ENCODE data around the gene LRATD1.

LRATD1 gene

DNA sequence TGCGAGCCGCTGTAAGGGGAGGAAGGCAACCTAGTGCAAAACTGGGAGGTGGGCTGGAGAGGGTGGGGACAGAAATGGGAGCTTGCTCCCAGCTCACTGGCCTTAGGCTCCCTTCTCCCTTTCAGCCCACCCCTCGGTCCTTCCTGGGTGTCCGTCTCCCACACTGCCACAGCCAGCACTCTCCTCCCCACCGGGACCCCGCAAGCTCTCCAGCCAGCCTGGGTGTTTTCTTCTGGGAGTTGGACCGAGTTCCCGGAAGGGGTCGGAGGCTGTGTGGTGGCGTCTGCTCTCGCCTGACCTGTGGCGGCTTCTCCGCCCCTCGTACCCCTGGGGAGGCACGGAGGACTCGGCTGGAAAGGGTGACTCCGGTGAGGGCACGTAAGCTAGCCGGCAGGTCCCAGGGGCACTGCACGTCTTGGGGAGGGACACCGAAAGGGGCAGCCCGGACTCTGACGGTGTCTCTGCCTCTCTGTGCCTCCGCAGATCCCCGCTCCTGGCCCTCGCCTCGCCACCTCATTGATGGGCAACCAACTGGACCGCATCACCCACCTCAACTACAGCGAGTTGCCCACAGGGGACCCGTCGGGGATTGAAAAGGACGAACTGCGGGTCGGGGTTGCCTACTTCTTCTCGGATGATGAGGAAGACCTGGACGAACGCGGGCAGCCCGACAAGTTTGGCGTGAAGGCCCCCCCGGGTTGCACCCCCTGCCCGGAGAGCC lies 1.1 kb downstream of the LRATD1 start:
- no peak for DNase-seq (ENCODE audit: low read depth)

DNA sequence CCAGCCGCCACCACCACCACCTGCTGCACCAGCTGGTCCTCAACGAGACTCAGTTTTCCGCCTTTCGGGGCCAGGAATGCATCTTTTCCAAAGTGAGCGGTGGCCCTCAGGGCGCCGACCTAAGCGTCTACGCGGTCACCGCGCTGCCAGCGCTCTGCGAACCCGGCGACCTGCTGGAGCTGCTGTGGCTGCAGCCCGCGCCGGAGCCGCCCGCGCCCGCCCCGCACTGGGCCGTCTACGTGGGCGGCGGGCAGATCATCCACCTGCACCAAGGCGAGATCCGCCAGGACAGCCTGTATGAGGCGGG lies 1.6 kb downstream of the LRATD1 start:
- DNase-seq (ENCODE audit: low read depth) = no peak

- no peak for DNase-seq (ENCODE audit: low read depth)
Observed at GRCh38 chr2:14634489-14635390, 2.2 kb downstream of the LRATD1 start.

GRCh38 chr2:14635391-14635871 lies 2.9 kb downstream of the LRATD1 start:
- no peak for DNase-seq (ENCODE audit: low read depth)

- no peak for DNase-seq (ENCODE audit: low read depth)
Observed at GRCh38 chr2:14638488-14638887, 6.0 kb downstream of the LRATD1 start.

- DNase-seq (ENCODE audit: low read depth) = no peak
Observed at GRCh38 chr2:14641116-14641515, 8.6 kb downstream of the LRATD1 start.

DNA sequence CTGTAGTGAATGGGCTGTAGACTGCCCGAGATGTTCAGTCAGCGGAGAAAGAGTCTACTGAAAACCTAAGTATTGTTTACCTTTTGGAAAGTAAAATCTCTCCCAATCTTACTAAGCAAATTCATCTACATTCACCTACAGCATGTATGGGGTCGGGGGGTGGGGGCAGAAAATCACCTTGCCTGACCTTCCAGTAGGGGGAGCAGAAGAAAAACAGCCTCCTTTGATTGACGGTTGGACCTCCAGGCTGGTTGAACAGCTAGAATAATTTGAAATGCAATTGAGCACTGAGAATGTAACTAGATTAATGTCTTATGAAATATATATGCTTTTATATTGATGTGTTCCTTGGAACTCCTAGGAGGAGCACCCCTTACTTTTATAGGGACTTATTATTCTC lies 10.0 kb downstream of the LRATD1 start:
- DNase-seq (ENCODE audit: low read depth) = no peak

DNA sequence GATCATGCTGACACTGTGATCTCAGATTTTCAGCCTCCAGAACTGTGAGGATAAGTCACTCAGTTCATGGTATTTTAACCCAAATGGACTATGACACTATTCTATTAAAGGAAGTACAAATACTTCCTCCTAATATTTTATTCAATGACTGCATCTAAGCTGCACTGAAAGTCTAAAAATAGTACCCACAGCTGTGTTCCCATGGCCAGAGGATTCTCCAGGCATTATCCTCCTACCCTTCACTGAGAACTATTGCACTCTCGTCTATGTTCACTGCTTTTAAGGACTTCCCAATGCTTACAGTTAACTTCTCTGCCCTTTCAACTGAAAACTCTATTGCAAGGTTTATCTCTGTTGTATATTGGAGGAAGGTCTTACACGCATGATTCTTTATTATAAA lies 15.2 kb downstream of the LRATD1 start:
- DNase-seq (ENCODE audit: low read depth) = no peak

- no peak for DNase-seq (ENCODE audit: low read depth)
Observed at GRCh38 chr2:14650066-14650465, 17.5 kb downstream of the LRATD1 start.

DNA sequence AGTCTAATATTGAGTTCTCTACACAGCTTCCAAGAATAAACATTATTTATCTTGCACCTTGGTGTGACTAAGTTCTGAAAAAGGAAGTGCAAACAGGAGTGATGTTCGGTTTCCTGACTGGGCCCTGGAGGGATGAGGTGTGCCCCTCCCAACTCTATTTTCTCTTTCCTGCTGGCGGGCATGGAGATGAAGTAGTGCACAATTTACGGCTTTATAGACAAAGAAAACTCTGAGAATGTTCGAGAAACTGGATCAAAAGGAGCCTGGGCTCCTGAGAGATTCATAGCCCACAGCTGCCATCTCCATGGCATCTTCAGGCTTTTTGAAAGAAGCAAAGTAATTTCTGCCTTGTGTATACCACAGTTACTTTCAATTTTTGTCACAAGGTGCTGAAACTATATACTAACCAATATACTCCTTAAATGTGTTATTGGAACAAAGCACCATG lies 22.3 kb downstream of the LRATD1 start:
- no peak for DNase-seq (ENCODE audit: low read depth)

- no peak for DNase-seq (ENCODE audit: low read depth)
Observed at GRCh38 chr2:14656146-14656545, 23.6 kb downstream of the LRATD1 start.

DNA sequence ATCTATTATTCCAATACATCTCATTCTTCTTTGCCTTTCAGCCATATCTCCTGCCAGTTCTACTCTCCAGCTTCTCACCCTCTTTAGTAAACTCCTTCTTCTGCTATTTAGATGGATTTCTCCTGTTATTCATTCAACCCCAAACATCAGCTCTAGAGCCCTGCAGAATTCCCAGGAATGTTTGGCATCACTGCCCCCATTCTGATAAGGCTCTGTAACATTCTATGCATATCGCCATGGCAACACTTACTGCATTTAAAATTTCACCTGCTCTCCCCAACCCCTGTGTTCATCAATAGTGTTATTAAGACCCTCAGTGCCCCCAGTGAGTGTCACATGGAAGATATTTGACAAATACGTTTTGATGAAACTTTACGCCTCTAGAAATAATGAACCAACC lies 28.6 kb downstream of the LRATD1 start:
- no peak for DNase-seq (ENCODE audit: low read depth)

DNA sequence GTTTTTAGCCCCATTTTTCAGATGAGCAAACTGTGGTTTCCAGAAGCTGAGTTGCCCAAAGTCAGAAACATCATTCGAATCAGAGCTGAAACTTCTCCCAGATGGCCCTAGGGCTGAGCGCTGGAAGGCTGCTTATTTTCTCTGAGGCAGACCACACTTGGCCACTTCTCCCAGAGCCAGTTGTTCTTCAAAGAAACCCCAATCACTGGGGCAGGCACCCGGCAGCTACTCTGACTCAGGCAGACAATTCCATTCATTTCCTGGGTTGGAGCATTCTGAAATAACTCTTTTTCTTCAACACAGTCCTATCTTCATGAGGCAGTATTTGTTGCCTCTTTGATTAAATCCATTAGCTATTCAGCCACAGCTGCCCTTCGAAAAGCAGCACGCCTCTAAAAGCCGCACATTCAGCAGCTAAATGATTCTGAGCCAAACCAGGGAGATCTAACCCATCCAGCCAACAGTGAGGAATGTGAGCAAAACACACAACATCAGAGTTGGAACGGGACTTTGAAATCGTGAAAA lies 40.9 kb downstream of the LRATD1 start:
- no peak for DNase-seq (ENCODE audit: low read depth)

DNA sequence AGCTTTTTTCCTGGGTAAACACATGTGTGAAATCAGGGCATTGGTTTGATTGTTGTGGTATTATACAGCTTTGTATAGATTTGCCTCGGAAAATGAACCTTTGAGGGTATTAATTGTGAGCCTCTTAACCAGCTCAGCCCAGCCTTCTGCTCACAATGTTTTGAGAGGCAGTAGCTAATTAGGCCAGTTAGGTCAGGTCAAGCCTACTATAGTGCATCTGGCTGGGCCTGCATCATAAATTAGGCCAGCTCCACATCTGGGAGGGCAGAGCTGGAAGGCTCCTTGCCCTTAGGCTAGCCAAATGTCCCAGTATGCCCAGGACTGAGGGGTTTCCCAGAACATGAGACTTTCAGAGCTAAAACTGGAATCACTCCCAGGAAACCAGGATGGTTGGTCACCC lies 43.0 kb downstream of the LRATD1 start:
- no peak for DNase-seq (ENCODE audit: low read depth)

DNA sequence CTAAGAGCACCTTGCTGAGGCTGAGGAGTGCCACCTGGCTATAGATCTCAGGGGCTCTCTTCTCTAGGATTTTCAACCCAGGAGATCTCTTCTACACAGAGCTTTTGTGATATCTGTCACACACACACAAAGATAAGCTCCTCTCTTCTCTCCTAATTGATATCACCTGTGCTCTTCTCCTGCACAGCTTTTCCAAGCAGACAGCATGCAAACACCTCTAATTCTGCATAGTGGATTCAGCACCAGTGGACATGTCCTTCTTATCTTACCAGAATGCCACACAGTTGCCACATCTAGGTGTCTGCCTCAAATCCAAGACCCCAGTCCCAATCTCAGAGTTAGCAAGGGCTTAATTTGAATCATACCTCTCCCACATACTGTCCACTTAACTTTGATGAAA lies 43.9 kb downstream of the LRATD1 start:
- no peak for DNase-seq (ENCODE audit: low read depth)

DNA sequence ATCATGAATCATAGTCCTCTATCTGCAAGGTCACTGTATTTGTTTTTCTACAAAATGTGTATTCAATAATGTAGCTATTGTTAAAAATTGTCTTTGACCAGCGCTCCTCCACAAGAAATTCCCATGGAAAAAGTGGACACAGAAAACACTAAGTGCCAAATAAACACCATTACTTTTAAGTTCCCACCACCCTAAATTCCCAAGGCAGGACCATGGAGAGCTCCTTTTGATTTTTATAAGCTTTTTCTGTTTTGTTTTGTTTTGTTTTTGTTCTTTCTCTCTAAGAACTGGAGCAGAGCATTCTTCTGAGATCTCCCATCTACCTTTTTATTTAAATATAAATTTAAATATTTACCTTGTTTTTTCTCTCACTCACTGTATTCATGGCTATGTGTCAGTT lies 44.5 kb downstream of the LRATD1 start:
- DNase-seq (ENCODE audit: low read depth) = no peak

- DNase-seq (ENCODE audit: low read depth) = no peak
Observed at GRCh38 chr2:14678761-14679160, 46.2 kb downstream of the LRATD1 start.

- no peak for DNase-seq (ENCODE audit: low read depth)
Observed at GRCh38 chr2:14681608-14682007, 49.1 kb downstream of the LRATD1 start.

Measured in activated T-cell treated with anti-CD3 and anti-CD28 coated beads for 24 hours (primary cell).